Uterus (tissue), 2 donors: ENCODE measurements around the gene VAC14.

Source experiments
- CTCF ChIP-seq, 4 experiments: fragments of 200-600 bp in 2 of 4; fragments of 450-650 bp in 2 of 4; sonication (generic) in 2 of 4; IDR thresholded peaks; one replicate each; pipeline ENCODE4 v1.5.1; 2016 to 2019; ENCODE audit warnings: antibody characterized with exemption in 4 of 4, mild to moderate bottlenecking in 2 of 4, moderate library complexity in 1 of 4
- POLR2A ChIP-seq, 2 donors: fragments of 450-650 bp; IDR thresholded peaks; one replicate each; pipeline ENCODE4 v1.6.1; 2016; ENCODE audit warnings: antibody characterized with exemption in 2 of 2, mild to moderate bottlenecking in 1 of 2, moderate library complexity in 1 of 2

GRCh38 chr16:70740914-70741782 is 59.8 kb downstream of the VAC14 start:
- TF ChIP-seq CTCF (IDR thresholded peaks at IDR 0.05) (no peak), POLR2A (IDR thresholded peaks at IDR 0.05) (no peak)
